ENCODE data around the gene ANKRD63.

ANKRD63 gene

GRCh38 chr15:40330368-40330836, 47.5 kb upstream of the ANKRD63 start:
- no peak for TF ChIP-seq FOXP2 (optimal IDR thresholded peaks at IDR 0.05; ENCODE audit: borderline replicate concordance, extremely low read depth, extremely low read length, insufficient read depth)
- no peak for TF ChIP-seq SIN3A (IDR thresholded peaks at IDR 0.05; ENCODE audit: borderline replicate concordance, insufficient read depth, low read length)
- no peak for TF ChIP-seq REST (IDR thresholded peaks at IDR 0.05; ENCODE audit: insufficient read depth in 1 of 2, low read depth in 2 of 2, low read length in 2 of 2)
- no peak for TF ChIP-seq TAF1 (IDR thresholded peaks at IDR 0.05; ENCODE audit: borderline replicate concordance, insufficient read depth, low read length)
- TF ChIP-seq POLR2AphosphoS5 (IDR thresholded peaks at IDR 0.05; ENCODE audit: low read depth, low read length), result no peak

- TF ChIP-seq SIN3A (IDR thresholded peaks at IDR 0.05; ENCODE audit: borderline replicate concordance, insufficient read depth, low read length), result no peak
- TF ChIP-seq REST (IDR thresholded peaks at IDR 0.05; ENCODE audit: insufficient read depth in 1 of 2, low read depth in 2 of 2, low read length in 2 of 2), result no peak
- TF ChIP-seq FOXP2 (optimal IDR thresholded peaks at IDR 0.05; ENCODE audit: borderline replicate concordance, extremely low read depth, extremely low read length, insufficient read depth), result no peak
Observed at GRCh38 chr15:40329804-40330203, 46.9 kb upstream of the ANKRD63 start.

GRCh38 chr15:40328751-40329150, 45.9 kb upstream of the ANKRD63 start:
- TF ChIP-seq SIN3A (IDR thresholded peaks at IDR 0.05; ENCODE audit: borderline replicate concordance, insufficient read depth, low read length), result no peak
- TF ChIP-seq TAF1 (IDR thresholded peaks at IDR 0.05; ENCODE audit: borderline replicate concordance, insufficient read depth, low read length), result no peak
- TF ChIP-seq FOXP2 (optimal IDR thresholded peaks at IDR 0.05; ENCODE audit: borderline replicate concordance, extremely low read depth, extremely low read length, insufficient read depth), result no peak
- no peak for TF ChIP-seq POLR2AphosphoS5 (IDR thresholded peaks at IDR 0.05; ENCODE audit: low read depth, low read length)
- TF ChIP-seq REST (IDR thresholded peaks at IDR 0.05; ENCODE audit: insufficient read depth in 1 of 2, low read depth in 2 of 2, low read length in 2 of 2), result no peak

GRCh38 chr15:40328176-40328575, 45.3 kb upstream of the ANKRD63 start:
- no peak for TF ChIP-seq REST (IDR thresholded peaks at IDR 0.05; ENCODE audit: insufficient read depth in 1 of 2, low read depth in 2 of 2, low read length in 2 of 2)
- TF ChIP-seq SIN3A (IDR thresholded peaks at IDR 0.05; ENCODE audit: borderline replicate concordance, insufficient read depth, low read length), result no peak
- TF ChIP-seq POLR2AphosphoS5 (IDR thresholded peaks at IDR 0.05; ENCODE audit: low read depth, low read length), result no peak
- TF ChIP-seq TAF1 (IDR thresholded peaks at IDR 0.05; ENCODE audit: borderline replicate concordance, insufficient read depth, low read length), result no peak
- no peak for TF ChIP-seq FOXP2 (optimal IDR thresholded peaks at IDR 0.05; ENCODE audit: borderline replicate concordance, extremely low read depth, extremely low read length, insufficient read depth)

GRCh38 chr15:40327457-40327856, 44.6 kb upstream of the ANKRD63 start:
- TF ChIP-seq FOXP2 (optimal IDR thresholded peaks at IDR 0.05; ENCODE audit: borderline replicate concordance, extremely low read depth, extremely low read length, insufficient read depth), result no peak
- no peak for TF ChIP-seq SIN3A (IDR thresholded peaks at IDR 0.05; ENCODE audit: borderline replicate concordance, insufficient read depth, low read length)
- TF ChIP-seq TAF1 (IDR thresholded peaks at IDR 0.05; ENCODE audit: borderline replicate concordance, insufficient read depth, low read length), result no peak
- TF ChIP-seq POLR2AphosphoS5 (IDR thresholded peaks at IDR 0.05; ENCODE audit: low read depth, low read length), result no peak
- no peak for TF ChIP-seq REST (IDR thresholded peaks at IDR 0.05; ENCODE audit: insufficient read depth in 1 of 2, low read depth in 2 of 2, low read length in 2 of 2)

All from PFSK-1 (cell line).